Cardiac fibroblast (primary cell): ENCODE data around the gene CCDC27.
A peak's percentile ranks its signal among the peaks of the same experiment; 100 is the strongest.
"Not testable (repeated sequence)": the region's sequence is repeated elsewhere in the genome, so short reads cannot be mapped to it uniquely, and the experiment has no call there.

ENCODE experiments used
- DNase-seq, 2 donors: peaks; one replicate each; pipeline versions ENCODE4 v3.0.0 to v3.0.0-alpha.2; 2010; ENCODE audit warnings: low read depth in 2 of 2
- H3K4me3 ChIP-seq, 2 donors: replicated peaks in 1 of 2; 1 replicate in 1 of 2; 2 replicates in 1 of 2; pipeline ENCODE4 v1.5.1; 2011; ENCODE audit warnings: low read depth in 2 of 2, low read length in 2 of 2, mild to moderate bottlenecking in 2 of 2, moderate library complexity in 1 of 2
- TF ChIP-seq, protein P1 (sequence below): IDR thresholded peaks from one replicate; pipeline ENCODE4 v1.5.1; 2011; ENCODE audit warnings: low read depth, mild to moderate bottlenecking, low read length, inconsistent platforms

The CCDC27 gene

DNA sequence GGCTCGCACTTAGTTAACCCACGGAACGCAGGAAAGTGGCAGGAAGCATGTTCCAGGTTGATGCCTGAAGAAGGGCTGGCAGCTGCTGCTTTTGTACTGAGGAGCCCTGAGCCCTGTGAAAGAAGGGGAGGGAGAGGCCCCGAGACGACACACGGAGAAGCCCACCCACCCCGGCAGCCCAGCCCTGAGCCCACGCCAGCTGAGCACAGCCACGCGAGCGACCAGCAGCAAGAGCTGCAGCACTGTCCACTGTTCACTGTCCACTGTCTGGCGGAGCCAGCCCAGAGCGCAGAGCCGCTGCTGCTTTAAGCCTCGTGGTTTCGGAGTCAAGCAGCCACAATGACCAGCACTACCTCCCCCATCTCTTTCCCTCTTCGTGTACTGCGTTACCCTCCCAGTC, 38.7 kb downstream of the CCDC27 start:
- TF ChIP-seq, protein P1, sequence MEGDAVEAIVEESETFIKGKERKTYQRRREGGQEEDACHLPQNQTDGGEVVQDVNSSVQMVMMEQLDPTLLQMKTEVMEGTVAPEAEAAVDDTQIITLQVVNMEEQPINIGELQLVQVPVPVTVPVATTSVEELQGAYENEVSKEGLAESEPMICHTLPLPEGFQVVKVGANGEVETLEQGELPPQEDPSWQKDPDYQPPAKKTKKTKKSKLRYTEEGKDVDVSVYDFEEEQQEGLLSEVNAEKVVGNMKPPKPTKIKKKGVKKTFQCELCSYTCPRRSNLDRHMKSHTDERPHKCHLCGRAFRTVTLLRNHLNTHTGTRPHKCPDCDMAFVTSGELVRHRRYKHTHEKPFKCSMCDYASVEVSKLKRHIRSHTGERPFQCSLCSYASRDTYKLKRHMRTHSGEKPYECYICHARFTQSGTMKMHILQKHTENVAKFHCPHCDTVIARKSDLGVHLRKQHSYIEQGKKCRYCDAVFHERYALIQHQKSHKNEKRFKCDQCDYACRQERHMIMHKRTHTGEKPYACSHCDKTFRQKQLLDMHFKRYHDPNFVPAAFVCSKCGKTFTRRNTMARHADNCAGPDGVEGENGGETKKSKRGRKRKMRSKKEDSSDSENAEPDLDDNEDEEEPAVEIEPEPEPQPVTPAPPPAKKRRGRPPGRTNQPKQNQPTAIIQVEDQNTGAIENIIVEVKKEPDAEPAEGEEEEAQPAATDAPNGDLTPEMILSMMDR: no peak
- H3K4me3 ChIP-seq: no peak overlapping the region
- no peak for DNase-seq

DNA sequence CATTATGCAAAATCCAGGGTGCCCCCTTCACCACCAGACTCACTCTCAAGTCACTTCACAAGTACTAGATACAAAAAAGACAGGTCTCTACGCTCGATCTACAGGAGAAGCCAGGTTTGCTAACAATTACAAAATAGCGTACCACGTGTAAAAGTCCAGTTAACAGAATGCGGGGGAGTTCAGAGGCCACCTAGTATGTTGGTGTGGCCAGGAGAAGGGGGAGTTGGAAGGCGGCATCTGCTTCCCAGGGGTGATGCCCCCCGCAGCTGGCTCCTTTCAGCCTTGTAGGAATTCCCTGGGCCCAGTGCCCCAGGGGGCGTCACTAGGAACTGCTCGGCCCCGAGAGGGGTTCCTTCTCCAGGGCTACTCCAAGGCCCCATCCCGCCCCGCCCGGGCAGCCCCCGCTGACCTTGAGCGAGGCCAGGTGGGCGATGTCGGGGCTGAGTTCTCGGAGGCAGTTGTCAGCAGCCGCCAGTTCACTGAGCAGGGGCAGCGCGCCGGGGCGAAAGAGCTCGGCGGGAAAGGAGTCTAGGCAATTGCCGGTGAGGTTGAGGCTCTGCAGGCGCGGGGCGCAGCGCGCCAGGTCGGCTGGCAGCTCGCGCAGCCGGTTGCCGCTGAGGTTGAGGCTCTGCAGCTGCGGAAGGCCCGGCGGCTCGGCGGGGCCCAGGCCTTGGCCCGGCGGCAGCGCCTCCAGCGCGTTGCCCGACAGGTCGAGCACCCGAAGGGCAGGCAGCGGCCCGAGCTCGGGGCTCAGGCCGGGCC, 43.4 kb downstream of the CCDC27 start:
- peak overlapping the region; percentile 79 to 83 for H3K4me3 ChIP-seq
- no peak for DNase-seq
- TF ChIP-seq, protein P1: no peak

DNA sequence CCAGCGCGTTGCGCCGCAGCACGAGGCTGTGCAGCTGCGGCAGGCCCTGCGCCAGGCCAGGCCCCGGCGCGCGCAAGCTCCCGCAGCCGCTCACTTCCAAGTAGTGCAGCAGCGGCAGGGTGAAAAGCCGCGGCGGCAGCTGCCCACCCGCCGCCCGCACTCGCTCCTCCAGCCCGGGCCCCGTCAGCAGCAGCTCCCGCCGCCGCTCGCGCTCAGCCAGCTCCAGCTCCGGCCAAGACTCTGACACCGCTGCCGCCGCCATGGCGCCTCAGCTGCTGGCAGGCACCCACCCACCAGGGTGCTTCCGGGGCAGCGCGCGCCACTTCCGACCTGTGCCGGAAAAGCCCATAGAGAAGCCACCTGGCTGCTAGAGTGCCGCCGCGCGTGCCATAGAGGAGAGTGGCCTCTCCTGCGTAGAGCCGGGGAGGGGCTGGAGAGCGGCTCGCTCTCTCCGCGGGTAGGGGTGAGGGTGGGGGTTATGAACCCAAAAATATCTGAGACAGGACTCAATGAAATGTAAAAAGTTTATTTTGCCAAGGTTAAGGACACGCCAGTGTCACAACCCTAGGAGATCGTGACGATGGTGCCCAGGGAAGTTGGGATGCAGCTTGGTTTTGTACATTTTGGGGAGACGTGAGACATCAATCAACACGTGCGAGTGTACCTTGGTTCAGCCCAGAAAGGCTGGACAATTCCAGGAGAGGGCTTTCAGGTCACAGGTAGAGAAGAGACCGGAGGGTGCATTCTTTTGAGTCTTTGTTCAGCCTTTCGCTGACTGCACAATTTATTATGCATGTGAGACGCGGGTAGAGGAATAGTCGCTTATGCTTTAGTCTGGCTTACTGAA, 44.2 kb downstream of the CCDC27 start, which contains the start of gene LRRC47:
Gene LRRC47 (minus strand): TSS at position 284 of the 847 bp plus-strand sequence. CDS start 22 bp downstream, at position 262.
- H3K4me3 ChIP-seq: peak within 1 kb of the TSS; percentile 79 to 83
- TF ChIP-seq, protein P1: no peak
- DNase-seq: peak; percentile 92 to 94

DNA sequence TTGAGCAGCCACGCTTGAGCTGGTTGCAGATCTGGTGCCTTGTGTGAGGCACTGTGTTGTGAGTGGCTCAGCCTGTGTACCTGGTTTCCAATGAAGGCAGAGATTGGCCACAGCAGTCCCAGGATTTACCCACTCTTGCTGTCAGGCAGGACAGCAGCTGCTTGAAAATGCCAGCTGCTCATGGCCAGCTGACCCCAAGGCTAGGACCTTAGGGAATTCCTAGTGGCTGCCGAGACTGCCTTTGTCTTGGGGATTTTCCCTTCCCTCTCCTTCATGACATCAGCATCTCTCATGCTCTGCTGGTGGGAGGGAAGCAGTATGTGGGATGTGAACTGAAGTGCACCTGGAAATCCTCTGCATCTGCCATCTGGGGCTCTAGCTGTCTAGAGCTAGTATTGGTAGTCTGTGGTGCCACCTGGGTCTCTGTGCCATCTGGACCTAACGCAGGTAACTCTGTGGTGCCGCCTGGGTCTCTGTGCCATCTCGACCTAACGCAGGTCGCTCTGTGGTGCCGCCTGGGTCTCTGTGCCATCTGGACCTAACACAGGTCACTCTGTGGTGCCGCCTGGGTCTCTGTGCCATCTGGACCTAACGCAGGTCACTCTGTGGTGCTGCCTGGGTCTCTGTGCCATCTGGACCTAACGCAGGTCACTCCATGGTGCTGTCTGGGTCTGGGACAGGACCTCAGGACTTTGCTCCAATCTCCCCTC, 47.9 kb downstream of the CCDC27 start:
- TF ChIP-seq, protein P1: no peak
- DNase-seq: peak in 1 of 2 donors; percentile 34
- H3K4me3 ChIP-seq: no peak overlapping the region

DNA sequence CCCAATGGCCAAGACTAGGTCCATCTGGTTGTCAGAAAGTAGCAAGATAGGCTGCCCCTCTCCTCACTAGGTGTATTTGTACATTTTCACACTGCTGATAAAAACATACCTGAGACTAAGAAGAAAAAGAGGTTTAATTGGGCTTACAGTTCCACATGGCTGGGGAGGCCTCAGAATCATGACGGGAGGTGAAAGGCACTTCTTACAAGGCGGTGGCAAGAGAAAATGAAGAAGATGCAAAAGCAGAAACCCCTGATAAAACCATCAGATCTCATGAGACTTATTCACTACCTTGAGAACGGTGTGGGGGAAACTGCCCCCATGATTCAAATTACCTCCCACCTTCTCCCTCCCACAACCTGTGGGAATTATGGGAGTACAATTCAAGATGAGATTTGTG, 48.5 kb downstream of the CCDC27 start:
- H3K4me3 ChIP-seq, DNase-seq: not testable (repeated sequence)

DNA sequence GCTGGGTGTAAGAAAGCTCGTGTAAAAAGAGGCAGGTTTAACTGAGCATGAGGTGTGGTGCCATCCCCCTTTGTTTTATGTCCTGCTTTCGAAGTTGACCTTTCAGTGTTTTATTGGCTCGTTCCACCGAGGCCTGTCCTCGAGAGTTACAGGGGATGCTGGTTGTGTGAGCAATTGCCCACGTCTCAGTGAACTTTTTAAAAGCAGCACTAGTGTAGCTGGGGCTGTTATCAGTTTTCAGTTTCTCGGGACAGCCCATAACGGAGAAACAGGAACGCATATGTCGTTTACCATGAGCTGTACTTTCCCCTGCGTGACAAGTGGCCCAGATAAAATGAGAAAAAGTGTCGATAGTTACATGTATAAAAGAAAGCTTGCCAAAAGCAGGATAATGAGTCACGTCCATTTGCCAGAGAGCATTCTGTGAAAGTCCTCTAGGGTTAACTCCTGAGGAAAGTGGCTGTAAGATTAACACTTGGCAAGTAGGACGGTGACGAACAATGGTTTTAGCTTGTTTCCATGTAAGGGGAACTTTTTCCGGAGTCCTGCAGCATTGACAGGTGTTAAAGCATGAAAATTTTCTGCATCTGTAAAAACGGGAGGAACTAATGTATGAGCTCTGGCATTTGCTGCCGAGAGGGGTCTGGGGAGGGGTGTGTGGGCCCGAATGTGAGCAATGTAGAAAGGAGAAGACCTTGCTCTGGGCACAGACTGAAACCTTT, 51.8 kb downstream of the CCDC27 start:
- TF ChIP-seq, protein P1: no peak
- H3K4me3 ChIP-seq: no peak overlapping the region
- DNase-seq: peak; percentile 36 to 48

DNA sequence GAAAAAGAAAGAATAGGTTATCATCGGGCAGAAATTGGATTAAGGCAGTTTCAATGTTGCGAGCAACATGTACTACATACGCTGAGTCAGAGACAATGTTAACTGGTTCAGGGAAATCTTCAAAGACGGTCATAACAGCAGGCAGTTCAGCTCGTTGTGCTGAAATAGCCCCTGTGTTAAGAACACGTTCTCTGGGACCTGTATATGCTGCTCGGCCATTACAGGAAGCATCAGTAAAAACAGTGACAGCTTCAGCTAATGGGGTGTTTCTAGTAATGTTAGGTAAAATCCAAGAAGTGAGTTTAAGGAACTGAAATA, 52.3 kb downstream of the CCDC27 start:
- not testable (repeated sequence) for H3K4me3 ChIP-seq
- DNase-seq: peak; percentile 15 to 35
